Glomerular endothelial cell (primary cell): ENCODE results near the gene ETV3. TPM values are rescaled to one million over a fixed set of nuclear protein-coding genes. Genes with fewer than 3 reads are reported as not detected.

ENCODE experiments used
- DNase-seq: peaks from one replicate; pipeline ENCODE4 v3.0.0-alpha.2; 2011; ENCODE audit warnings: low read depth, low spot score; ENCODE audit errors: extremely low read depth
- total RNA-seq: library from RNA; depleted of rRNA; stranded (reverse); fragments of >200 nt; gene quantifications from 2 replicates; pipeline ENCODE4 v1.2.3, GENCODE V29; 2015

Gene ETV3
- total RNA-seq, 1 donor from 2014 or later: 19.5 TPM

- no peak for DNase-seq
Measured at GRCh38 chr1:157096881-157097280, 41.3 kb downstream of the ETV3 start.

GRCh38 chr1:157095551-157095950 is 42.6 kb downstream of the ETV3 start:
- no peak for DNase-seq

GRCh38 chr1:157095091-157095490 is 43.1 kb downstream of the ETV3 start:
- no peak for DNase-seq

GRCh38 chr1:157092831-157093230 is 45.4 kb downstream of the ETV3 start:
- DNase-seq: no peak

- no peak for DNase-seq
Measured at GRCh38 chr1:157091668-157092273, 46.4 kb downstream of the ETV3 start.

GRCh38 chr1:157091186-157091585 is 47.0 kb downstream of the ETV3 start:
- DNase-seq: no peak

GRCh38 chr1:157090771-157091170 is 47.4 kb downstream of the ETV3 start:
- DNase-seq: no peak

- DNase-seq: peak; percentile 29
Measured at GRCh38 chr1:157090196-157090647, 48.0 kb downstream of the ETV3 start.

- no peak for DNase-seq
Measured at GRCh38 chr1:157089789-157090188, 48.4 kb downstream of the ETV3 start.

- DNase-seq: no peak
Measured at GRCh38 chr1:157088607-157089006, 49.6 kb downstream of the ETV3 start.

- no peak for DNase-seq
Measured at GRCh38 chr1:157087030-157087429, 51.2 kb downstream of the ETV3 start.

- no peak for DNase-seq
Measured at GRCh38 chr1:157086299-157086698, 51.9 kb downstream of the ETV3 start.

- DNase-seq: no peak
Measured at GRCh38 chr1:157085421-157085820, 52.8 kb downstream of the ETV3 start.

GRCh38 chr1:157084720-157085119 is 53.5 kb downstream of the ETV3 start:
- no peak for DNase-seq

- DNase-seq: no peak
Measured at GRCh38 chr1:157081707-157082106, 56.5 kb downstream of the ETV3 start.

GRCh38 chr1:157080714-157081113 is 57.5 kb downstream of the ETV3 start:
- DNase-seq: no peak

GRCh38 chr1:157077394-157077793 is 60.8 kb downstream of the ETV3 start:
- no peak for DNase-seq

- DNase-seq: peak; percentile 22
Measured at GRCh38 chr1:157073944-157074685, 64.1 kb downstream of the ETV3 start.
